Endothelial cell of umbilical vein (primary cell): ENCODE measurements around the gene RAB3GAP2. TPM values are rescaled to one million over a fixed set of nuclear protein-coding genes. Genes with fewer than 3 reads are reported as not detected.

Experiments used
- BruUV-seq: library from RNA; stranded (reverse); fragments of 400-500 nt; replicated peaks from 2 replicates; lab custom pipeline; 2021; lab: Mats Ljungman, UMichigan
- CTCF ChIA-PET: fragments of 300-600, 350-600 bp; sonication (Branson Sonifier 250); formaldehyde crosslinking; loops from one replicate; lab custom pipeline; 2021; ENCODE audit warnings: antibody characterized with exemption, inconsistent platforms; lab: Charles Lee
- POLR2A ChIA-PET: fragments of 300-600, 350-600 bp; sonication (Branson Sonifier 250); formaldehyde crosslinking; loops from one replicate; lab custom pipeline; 2021; ENCODE audit warnings: antibody characterized with exemption, inconsistent platforms; lab: Charles Lee
- DNase-seq: peaks from one replicate; pipeline ENCODE4 v3.0.0-alpha.2; 2011; ENCODE audit warnings: low read depth, low spot score
- FAIRE-seq: peaks from 2 replicates; lab custom pipeline; 2011; peaks lifted over from hg19 to GRCh38; lab: Jason Lieb, UNC
- H2AFZ ChIP-seq: 2 replicates; pipeline ENCODE4 v1.6.0; 2012; ENCODE audit warnings: low read depth, low read length, control low read depth, inconsistent platforms
- H3K27ac ChIP-seq: 2 replicates; pipeline ENCODE4 v1.5.1; 2011; ENCODE audit warnings: low read depth, mild to moderate bottlenecking, control low read depth, low read length, moderate library complexity; ENCODE audit not compliant: insufficient read depth
- H3K27me3 ChIP-seq, 2 experiments: 2 replicates each; pipeline versions ENCODE4 v1.6.0 to v1.6.1; 2011; ENCODE audit warnings: low read length in 2 of 2, mixed read lengths in 1 of 2; ENCODE audit not compliant: control insufficient read depth in 2 of 2, insufficient read depth in 2 of 2
- H3K36me3 ChIP-seq, 2 experiments: 2 replicates in 1 of 2; 3 replicates in 1 of 2; pipeline ENCODE4 v1.5.1; 2011; ENCODE audit warnings: low read length in 2 of 2, mild to moderate bottlenecking in 1 of 2, moderate library complexity in 1 of 2; ENCODE audit not compliant: control insufficient read depth in 2 of 2, insufficient read depth in 2 of 2; ENCODE audit errors: extremely low read depth in 1 of 2
- H3K4me1 ChIP-seq: 3 replicates; pipeline ENCODE4 v1.5.1; 2011; ENCODE audit warnings: mild to moderate bottlenecking, low read length; ENCODE audit not compliant: control insufficient read depth, insufficient read depth; ENCODE audit errors: extremely low read depth
- H3K4me2 ChIP-seq: 2 replicates; pipeline ENCODE4 v1.6.1; 2011; ENCODE audit warnings: low read length, control low read depth, mixed read lengths; ENCODE audit not compliant: insufficient read depth
- H3K4me3 ChIP-seq, 3 experiments: fragments of 200-600 bp in 1 of 3; sonication (generic), shearing (Covaris generic) in 1 of 3; replicated peaks in 1 of 3; 2 replicates each; pipeline ENCODE4 v1.5.1; 2011 to 2016; ENCODE audit warnings: control low read depth in 3 of 3, low read length in 3 of 3, mild to moderate bottlenecking in 2 of 3, inconsistent platforms in 1 of 3, low read depth in 1 of 3, moderate library complexity in 1 of 3; ENCODE audit not compliant: insufficient read depth in 1 of 3
- H3K79me2 ChIP-seq: 2 replicates; pipeline ENCODE4 v1.6.0; 2012; ENCODE audit warnings: low read length, inconsistent platforms; ENCODE audit not compliant: control insufficient read depth, insufficient read depth
- H3K9ac ChIP-seq: replicated peaks from 2 replicates; pipeline ENCODE3; 2011; ENCODE audit warnings: low read length, control low read depth; ENCODE audit not compliant: insufficient read depth; ENCODE audit errors: extremely low read depth
- H3K9me1 ChIP-seq: replicated peaks from 3 replicates; pipeline ENCODE4 v1.6.0; 2011; ENCODE audit warnings: mild to moderate bottlenecking, low read length; ENCODE audit not compliant: control insufficient read depth, insufficient read depth; ENCODE audit errors: extremely low read depth
- H3K9me3 ChIP-seq: replicated peaks from 2 replicates; pipeline ENCODE4 v1.5.1; 2012; ENCODE audit warnings: low read length, inconsistent platforms; ENCODE audit not compliant: control insufficient read depth, insufficient read depth
- H4K20me1 ChIP-seq: replicated peaks from 2 replicates; pipeline ENCODE3; 2011; ENCODE audit warnings: mild to moderate bottlenecking, low read length; ENCODE audit not compliant: control insufficient read depth, insufficient read depth; ENCODE audit errors: extremely low read depth
- EZH2 ChIP-seq: IDR thresholded peaks from 2 replicates; pipeline ENCODE4 v1.6.1; 2012; ENCODE audit warnings: borderline replicate concordance, low read depth, mild to moderate bottlenecking, moderate library complexity, low read length, inconsistent platforms; ENCODE audit not compliant: severe bottlenecking
- FOS ChIP-seq: IDR thresholded peaks from 2 replicates; pipeline ENCODE4 v1.6.1; 2011; ENCODE audit warnings: mild to moderate bottlenecking, low read length, moderate library complexity, borderline replicate concordance; ENCODE audit not compliant: insufficient read depth
- GATA2 ChIP-seq: IDR thresholded peaks from 2 replicates; pipeline ENCODE4 v1.7.0; 2011; ENCODE audit warnings: low read depth, mild to moderate bottlenecking, moderate library complexity, mixed read lengths, low read length; ENCODE audit not compliant: insufficient read length, insufficient read depth
- JUN ChIP-seq: IDR thresholded peaks from 2 replicates; pipeline ENCODE4 v1.6.1; 2011; ENCODE audit warnings: borderline replicate concordance, low read depth; ENCODE audit not compliant: insufficient read length, insufficient read depth
- MYC ChIP-seq: IDR thresholded peaks from one replicate; pipeline ENCODE4 v1.6.1; 2011; ENCODE audit warnings: mild to moderate bottlenecking, low read depth, low read length
- POLR2A ChIP-seq: IDR thresholded peaks from 2 replicates; pipeline ENCODE4 v1.6.1; 2012; ENCODE audit warnings: low read depth, mild to moderate bottlenecking, control low read depth, low read length
- POLR2AphosphoS5 ChIP-seq: IDR thresholded peaks from 2 replicates; pipeline ENCODE4 v1.6.1; 2012; ENCODE audit warnings: low read depth, mild to moderate bottlenecking, control low read depth, low read length, moderate library complexity; ENCODE audit not compliant: insufficient read depth
- dilution Hi-C: fragments of 300-500 bp; cut with MboI; formaldehyde crosslinking; loops from one replicate; pipeline ENCODE4 v1.15.0; 2019; ENCODE audit warnings: low sequenced_read_pairs; ENCODE audit not compliant: extremely low pct_ligation_motif_present
- intact Hi-C: fragments of 100-400 bp; cut with micrococcal nuclease; formaldehyde crosslinking; loops from one replicate; pipeline ENCODE4 v1.10.0; 2022
- polyA plus RNA-seq, 4 experiments: library from polyadenylated mRNA; depleted of rRNA in 3 of 4; stranded (reverse) in 3 of 4; unstranded in 1 of 4; fragments of >200 nt; gene quantifications; 2 replicates each; pipeline versions ENCODE4 v1.2.1 to v1.2.3, GENCODE V29; 2011 to 2012; ENCODE audit warnings: missing spikeins in 1 of 4
- total RNA-seq: library from RNA; stranded (reverse); gene quantifications from 2 replicates; pipeline ENCODE4 v1.2.3, GENCODE V29; 2021
- TF ChIP-seq, protein P1 (sequence below), 2 donors: IDR thresholded peaks; 1 replicate in 1 of 2; 2 replicates in 1 of 2; pipeline ENCODE4 v1.5.1; 2011; ENCODE audit warnings: low read length in 2 of 2, mild to moderate bottlenecking in 2 of 2, moderate library complexity in 2 of 2, control low read depth in 1 of 2, inconsistent platforms in 1 of 2, low read depth in 1 of 2; ENCODE audit not compliant: insufficient read depth in 1 of 2; ENCODE audit errors: extremely low read depth in 1 of 2
- TF ChIP-seq, protein P2 (sequence below): IDR thresholded peaks from 2 replicates; pipeline ENCODE4 v1.6.1; 2011; ENCODE audit not compliant: insufficient read depth, insufficient read length

The RAB3GAP2 gene
- total and polyA plus RNA-seq, 2 donors (not counting 3 experiments of a cell fraction or from before 2014, with no cell fraction given): 11.1 to 37.4 TPM

DNA sequence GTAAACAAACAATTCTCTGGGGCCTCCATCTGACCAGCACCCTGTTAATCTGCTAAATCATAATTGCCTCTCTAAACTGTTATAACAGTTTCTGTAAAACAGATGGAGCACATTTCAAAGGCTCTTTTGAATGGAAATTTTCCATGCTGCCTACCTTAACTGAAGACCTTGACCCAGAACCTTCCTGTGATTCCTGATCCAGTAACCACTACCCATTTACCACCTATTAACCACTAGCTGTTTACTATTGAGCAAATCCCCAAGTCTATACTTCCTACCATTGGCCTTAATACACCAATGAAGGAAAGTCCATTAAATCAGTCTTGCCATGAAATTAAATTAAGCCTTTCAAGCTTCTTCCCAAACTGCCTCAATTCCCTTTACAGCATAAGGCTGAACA is 46.3 kb downstream of the RAB3GAP2 start:
- H3K79me2 ChIP-seq: peaks cover 14% of the 10 kb centered on the region
- POLR2A ChIA-PET: no interaction called here
- no peak for FAIRE-seq
- H3K27me3 ChIP-seq: no peaks in the 10 kb centered on the region
- no peaks in the 10 kb centered on the region for H3K4me1 ChIP-seq
- H3K9me3 ChIP-seq: no peaks in the 10 kb centered on the region
- TF ChIP-seq GATA2 (no peak), POLR2AphosphoS5 (no peak), FOS (no peak), MYC (no peak), POLR2A (no peak), JUN (no peak), EZH2 (no peak)
- TF ChIP-seq, protein P1, sequence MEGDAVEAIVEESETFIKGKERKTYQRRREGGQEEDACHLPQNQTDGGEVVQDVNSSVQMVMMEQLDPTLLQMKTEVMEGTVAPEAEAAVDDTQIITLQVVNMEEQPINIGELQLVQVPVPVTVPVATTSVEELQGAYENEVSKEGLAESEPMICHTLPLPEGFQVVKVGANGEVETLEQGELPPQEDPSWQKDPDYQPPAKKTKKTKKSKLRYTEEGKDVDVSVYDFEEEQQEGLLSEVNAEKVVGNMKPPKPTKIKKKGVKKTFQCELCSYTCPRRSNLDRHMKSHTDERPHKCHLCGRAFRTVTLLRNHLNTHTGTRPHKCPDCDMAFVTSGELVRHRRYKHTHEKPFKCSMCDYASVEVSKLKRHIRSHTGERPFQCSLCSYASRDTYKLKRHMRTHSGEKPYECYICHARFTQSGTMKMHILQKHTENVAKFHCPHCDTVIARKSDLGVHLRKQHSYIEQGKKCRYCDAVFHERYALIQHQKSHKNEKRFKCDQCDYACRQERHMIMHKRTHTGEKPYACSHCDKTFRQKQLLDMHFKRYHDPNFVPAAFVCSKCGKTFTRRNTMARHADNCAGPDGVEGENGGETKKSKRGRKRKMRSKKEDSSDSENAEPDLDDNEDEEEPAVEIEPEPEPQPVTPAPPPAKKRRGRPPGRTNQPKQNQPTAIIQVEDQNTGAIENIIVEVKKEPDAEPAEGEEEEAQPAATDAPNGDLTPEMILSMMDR (IDR thresholded peaks at IDR 0.05; ENCODE audit: extremely low read depth in 1 of 2, insufficient read depth in 1 of 2, low read depth in 1 of 2, low read length in 2 of 2): no peak
- TF ChIP-seq, protein P2, sequence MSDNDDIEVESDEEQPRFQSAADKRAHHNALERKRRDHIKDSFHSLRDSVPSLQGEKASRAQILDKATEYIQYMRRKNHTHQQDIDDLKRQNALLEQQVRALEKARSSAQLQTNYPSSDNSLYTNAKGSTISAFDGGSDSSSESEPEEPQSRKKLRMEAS: no peak
- no peaks in the 10 kb centered on the region for H3K9me1 ChIP-seq
- dilution Hi-C loops: no loop called here
- H3K4me2 ChIP-seq: no peak overlapping the region
- intact Hi-C loops: no loop called here
- H3K4me3 ChIP-seq: no peak overlapping the region
- peaks cover 2 to 5% of the 10 kb centered on the region in 2 experiments for H3K36me3 ChIP-seq
- no peaks in the 10 kb centered on the region for H4K20me1 ChIP-seq
- no TSS peak for BruUV-seq
- DNase-seq: no peak
- no peak overlapping the region for H2AFZ ChIP-seq
- no peak overlapping the region for H3K9ac ChIP-seq
- CTCF ChIA-PET: interaction anchor here (1.5 kb wide), 1 partner anchor 9 kb away, joined by 5 read pairs; no protein-coding TSS in a partner anchor
- no peak overlapping the region for H3K27ac ChIP-seq
